Activated CD4-positive, CD25-positive, alpha-beta regulatory T cell treated with anti-CD3 and anti-CD28 coated beads, Interleukin-2, amount 50 U/mL, for 72 hours (primary cell): ENCODE measurements around the gene PGLYRP2.
"Not testable (repeated sequence)": the region's sequence is repeated elsewhere in the genome, so short reads cannot be mapped to it uniquely, and the experiment has no call there.

ENCODE experiments used
- DNase-seq: peaks from one replicate; pipeline ENCODE4 v3.0.0; 2021

PGLYRP2 gene

GRCh38 chr19:15479391-15480345 lies at the start of gene PGLYRP2:
Gene PGLYRP2 (minus strand): TSS chr19:15479501. CDS start chr19:15479371, 130 bp downstream.
- DNase-seq: no peak

- no peak for DNase-seq
These were observed 48.4 kb upstream of the PGLYRP2 start for GRCh38 chr19:15527705-15528104.

GRCh38 chr19:15526408-15526807 lies 47.1 kb upstream of the PGLYRP2 start:
- no peak for DNase-seq

- DNase-seq: no peak
These were observed 46.0 kb upstream of the PGLYRP2 start for GRCh38 chr19:15525291-15525690.

GRCh38 chr19:15524781-15525180 lies 45.5 kb upstream of the PGLYRP2 start:
- DNase-seq: no peak

GRCh38 chr19:15519433-15519976 lies 40.2 kb upstream of the PGLYRP2 start:
- DNase-seq: no peak

GRCh38 chr19:15517778-15518177 lies 38.5 kb upstream of the PGLYRP2 start:
- DNase-seq: no peak

GRCh38 chr19:15516363-15516762 lies 37.1 kb upstream of the PGLYRP2 start:
- no peak for DNase-seq

GRCh38 chr19:15515227-15515625 lies 35.9 kb upstream of the PGLYRP2 start:
- DNase-seq: not testable (repeated sequence)

- DNase-seq: no peak
These were observed 32.5 kb upstream of the PGLYRP2 start for GRCh38 chr19:15511671-15512424.

GRCh38 chr19:15508035-15508710 lies 28.9 kb upstream of the PGLYRP2 start, which contains the start of gene CYP4F22:
Gene CYP4F22 (plus strand): TSS chr19:15508525. CDS start chr19:15525337, 16,812 bp downstream.
- no peak for DNase-seq

- DNase-seq: no peak
These were observed 28.1 kb upstream of the PGLYRP2 start for GRCh38 chr19:15507068-15508034.

- DNase-seq: no peak
These were observed 26.8 kb upstream of the PGLYRP2 start for GRCh38 chr19:15506074-15506571.

- no peak for DNase-seq
These were observed 23.0 kb upstream of the PGLYRP2 start for GRCh38 chr19:15502264-15502663.

- DNase-seq: no peak
These were observed 22.3 kb upstream of the PGLYRP2 start for GRCh38 chr19:15501596-15501995.

GRCh38 chr19:15498910-15499309 lies 19.6 kb upstream of the PGLYRP2 start:
- no peak for DNase-seq

- DNase-seq: no peak
These were observed 19.0 kb upstream of the PGLYRP2 start for GRCh38 chr19:15498156-15498858.

GRCh38 chr19:15495151-15495550 lies 15.8 kb upstream of the PGLYRP2 start:
- no peak for DNase-seq

GRCh38 chr19:15488489-15489226 lies 9.4 kb upstream of the PGLYRP2 start:
- DNase-seq: no peak

GRCh38 chr19:15487038-15487437 lies 7.7 kb upstream of the PGLYRP2 start:
- no peak for DNase-seq
